GM21360 (cell line): ENCODE data around the gene CEND1.

Experiments
- ATAC-seq: cut with Tn5 transposase; IDR thresholded peaks from one replicate; pipeline ENCODE4 v1.9.1; 2021; ENCODE audit warnings: mild to moderate bottlenecking, moderate library complexity; ENCODE audit not compliant: unreplicated experiment

Gene CEND1

DNA sequence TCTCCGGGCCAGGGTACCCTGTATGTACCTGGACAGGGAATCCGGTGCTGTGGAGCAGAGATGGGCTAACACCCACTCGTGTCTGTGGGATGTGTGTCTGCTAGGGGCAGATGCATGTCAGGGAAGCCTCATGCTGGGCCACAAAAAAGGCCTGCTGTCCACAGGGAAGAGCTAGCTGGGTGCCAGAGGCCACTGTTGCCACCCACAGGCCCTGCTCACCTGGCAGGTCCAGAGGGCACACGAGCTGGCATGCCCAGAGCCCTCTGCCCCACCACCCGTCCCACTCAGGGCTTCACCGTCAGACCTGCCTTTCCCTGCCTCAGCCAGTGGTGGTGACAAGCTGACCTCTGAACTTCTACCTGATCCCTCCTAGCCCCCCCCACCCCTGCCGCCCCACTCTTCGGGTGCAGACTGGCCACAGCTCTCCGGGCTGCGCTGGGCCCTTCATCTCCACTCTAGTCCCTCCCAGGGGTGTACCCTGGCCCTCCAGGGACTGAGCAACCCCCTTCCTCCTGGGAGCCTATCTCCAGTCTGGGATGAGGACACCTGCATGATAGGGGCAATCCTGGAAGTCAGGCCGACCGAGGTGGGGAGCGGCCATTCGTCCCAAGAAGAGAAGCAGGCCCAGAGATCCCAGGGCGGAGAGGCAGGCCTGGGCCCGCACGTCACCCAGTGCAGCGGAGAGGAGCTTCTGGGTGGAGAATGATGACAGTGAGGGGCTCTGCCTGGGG, 6.8 kb upstream of the CEND1 start:
- no peak for ATAC-seq

DNA sequence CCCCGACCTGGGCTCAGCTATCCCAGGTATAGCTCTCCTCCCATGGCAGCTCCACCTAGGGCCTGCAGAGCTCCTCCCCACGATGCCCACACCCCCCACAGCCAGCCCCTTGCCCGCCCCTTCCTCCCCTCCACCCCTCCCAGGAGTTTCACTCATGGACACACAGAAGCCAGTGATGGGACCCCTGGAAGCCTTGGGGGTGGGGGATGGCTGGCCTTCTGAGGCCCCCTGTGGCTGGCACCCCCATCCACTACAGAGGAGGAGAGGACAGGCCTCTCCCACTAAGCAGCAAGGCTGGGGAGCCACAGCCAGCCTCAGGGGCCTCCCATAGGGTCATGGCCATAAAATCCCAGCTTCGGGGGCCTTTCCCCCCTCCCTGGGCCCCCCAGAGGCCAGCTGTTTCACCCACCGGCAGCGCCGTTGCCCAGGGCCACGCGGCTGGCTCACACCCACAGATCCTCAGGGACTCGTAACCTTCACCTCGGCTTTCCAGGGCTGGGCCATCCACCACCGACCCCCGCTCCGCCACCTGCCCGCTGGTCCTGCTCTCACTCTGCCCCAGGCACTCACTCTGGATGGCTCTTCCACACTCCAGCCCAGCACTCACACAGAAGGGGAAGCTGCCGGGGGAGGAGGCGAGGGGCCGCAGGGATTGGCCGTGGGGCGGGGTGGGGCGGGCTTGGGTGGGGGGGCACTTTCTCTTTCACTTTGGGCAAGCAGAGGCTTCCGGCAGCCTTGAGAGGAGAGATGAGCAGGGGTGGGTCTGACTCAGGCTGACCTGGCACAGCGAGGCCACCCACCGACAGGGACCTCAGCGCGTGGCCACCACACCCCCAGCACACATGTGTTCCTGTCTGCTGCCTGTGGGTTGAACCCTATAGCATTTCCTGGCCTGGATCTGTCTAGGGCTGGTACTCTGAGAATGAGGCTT, 6.0 kb upstream of the CEND1 start:
- no peak for ATAC-seq

DNA sequence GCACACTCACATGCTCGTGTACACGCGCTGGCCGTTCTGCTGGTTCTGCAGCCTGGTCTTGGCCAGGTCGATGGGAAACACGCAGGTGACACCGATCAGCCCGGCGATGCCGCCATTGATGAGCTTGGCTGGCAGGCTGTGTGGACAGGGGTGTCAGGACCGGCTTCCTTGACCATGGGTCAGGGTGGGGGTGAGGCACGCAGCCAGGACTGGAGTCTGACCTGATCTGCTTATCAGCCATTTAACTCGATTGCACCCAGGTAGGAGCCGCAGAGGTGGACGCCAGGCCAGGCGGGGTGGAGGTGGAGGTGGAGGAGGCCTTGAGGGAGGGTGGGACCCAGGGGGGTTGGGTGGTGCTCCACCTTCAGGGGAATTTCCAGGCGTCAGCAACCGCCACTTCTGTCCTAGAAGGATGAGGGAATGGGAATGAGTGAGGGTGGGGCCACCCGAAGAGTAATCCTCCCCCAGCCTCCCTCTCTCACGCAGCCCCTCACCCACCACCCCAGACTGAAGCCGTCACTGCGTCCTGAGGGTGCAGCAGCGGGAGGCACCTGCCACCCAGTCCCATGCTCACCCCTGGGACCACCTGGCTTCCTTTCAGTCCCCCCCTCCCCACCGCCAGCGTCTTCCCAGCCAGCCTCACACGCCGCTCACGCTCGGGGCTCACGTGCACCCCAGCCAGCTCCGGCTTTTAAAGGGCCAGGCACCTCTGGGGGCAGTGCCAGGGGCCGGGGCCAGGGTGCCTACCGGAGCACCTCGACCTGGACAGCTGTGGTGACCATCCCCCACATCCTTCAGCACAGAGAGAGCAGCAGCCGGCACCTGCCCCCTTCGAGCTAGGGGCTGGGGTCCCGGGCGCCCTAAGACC, 5.1 kb upstream of the CEND1 start:
- no peak for ATAC-seq

DNA sequence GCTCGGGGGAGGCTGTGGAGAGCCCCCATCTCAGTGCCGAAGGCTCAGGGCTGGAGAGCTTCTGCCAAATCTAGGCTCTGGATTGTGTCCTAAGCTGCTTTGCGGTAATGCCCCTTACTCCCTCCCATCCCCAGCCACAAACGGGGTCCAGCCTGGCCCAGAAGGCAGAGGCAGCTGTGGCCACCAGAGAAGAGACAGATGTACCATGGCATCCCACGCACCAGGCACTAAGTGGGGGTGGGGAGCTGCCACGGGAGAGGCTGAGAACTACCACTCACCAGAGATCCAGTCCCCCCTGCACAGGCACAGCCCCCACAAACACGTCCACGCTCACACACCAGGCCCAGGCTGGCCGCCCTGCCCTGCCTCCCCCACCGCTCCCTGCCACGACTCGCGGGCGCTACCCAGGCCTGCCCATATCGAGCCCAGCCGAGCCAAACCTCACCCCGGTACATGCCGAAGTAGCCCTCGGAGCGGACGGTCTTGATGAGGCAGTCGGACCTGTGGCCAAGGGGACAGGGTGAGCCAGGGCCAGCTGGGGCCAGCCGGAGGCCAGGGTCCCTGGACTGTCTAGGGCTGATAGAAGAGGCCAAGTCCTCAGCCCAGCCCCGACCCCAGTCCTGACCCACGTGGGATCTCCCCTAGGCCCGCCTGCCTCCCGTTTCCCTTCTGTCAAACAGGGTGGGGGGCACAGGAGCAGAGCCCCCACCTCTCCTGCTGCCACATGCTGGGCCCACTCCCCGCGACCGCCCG, 4.3 kb upstream of the CEND1 start:
- no peak for ATAC-seq

DNA sequence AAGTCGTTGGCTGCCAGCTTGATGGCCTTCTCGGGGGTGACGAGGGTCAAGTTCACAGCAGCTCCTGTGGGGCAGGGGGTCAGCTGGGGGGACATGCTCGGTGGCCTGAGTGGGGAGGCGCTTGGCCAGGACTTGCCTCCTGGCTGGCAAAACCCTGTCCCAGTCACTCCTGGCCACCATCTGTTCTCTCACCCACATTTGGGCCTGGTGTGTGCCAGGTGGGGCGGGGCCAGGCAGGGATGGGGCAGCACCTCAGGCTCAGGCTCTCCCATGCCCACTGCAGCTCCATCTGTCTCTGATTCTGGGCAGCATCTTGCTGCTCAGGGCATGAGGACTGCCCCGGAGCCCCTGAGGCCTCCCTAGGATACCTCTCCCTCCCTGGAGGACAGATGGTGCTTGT, 3.7 kb upstream of the CEND1 start:
- no peak for ATAC-seq

DNA sequence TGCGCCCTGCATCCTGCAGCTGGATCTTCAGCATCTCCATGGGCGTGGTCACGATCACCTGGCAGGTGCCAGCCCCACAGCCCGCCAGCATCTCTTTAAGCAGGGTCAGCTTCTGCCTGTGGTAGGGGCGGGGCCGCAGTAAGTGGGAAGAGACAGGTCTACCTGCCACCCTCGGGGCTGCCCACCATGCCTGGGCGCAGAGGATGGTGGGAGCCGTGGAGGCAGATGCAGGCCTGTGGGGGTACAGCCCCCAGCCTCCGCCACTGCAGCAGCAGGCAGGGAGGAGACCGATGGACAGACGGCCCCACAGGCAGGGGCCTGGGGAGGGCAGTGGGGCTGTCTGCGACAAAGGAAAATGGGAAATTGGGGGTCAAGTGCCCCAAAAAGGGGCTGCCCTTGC, 3.0 kb upstream of the CEND1 start:
- ATAC-seq, result no peak

DNA sequence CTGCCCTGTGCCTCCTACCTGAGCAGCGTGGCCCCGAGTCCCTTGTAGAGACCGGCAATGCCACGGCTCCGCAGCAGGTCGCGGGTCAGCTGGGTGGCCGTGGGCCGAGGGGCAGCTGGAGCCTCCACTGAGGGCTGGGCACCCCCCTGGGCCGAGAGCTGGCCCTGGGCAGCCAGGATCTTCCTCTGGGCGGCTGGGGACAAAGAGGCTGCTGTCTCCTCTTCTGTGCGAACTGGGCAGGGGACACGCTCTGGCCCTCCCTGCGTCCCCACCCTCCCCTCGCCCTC, 2.6 kb upstream of the CEND1 start:
- no peak for ATAC-seq

DNA sequence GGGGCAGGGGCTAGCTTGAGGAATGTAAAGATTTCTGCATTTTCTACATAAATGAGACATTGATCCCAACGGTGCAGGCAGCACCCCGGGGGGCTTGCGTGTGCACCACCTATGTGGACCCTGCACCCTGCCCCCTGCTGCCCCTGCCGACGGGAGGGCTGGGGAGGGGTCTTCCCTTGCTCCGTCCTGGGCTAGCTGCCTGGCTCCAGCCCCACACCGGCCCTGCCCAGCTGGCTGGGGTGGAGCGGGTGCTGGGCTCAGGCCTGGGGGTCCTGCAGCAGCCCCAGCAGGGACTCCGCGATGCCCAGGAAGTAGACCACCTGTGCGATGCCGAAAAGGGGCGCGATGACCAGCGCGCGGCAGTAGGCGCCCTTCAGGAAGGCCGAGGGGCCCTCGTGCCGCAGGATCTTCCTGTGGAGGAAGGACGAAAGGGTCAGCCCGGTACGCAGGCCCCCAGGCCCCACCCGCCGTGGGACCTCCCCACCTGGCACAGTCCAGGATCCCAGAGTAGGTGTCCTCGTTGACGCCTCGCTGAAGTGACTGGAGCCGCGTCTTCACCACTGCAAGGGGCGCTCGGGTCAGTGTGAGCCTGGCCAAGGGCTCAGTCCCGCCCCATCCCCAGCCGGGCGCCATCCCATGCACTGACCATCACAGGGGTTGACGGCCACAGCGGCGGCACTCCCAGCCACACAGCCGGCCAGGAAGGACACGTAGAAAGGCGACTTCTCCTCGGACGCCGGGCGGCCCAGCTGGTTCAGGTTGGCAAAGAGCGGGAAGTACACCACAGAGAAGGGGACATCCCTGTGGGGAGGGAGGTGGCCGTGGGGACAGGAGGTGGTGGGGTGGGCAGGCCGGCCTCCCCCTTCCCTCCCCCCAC, 2.0 kb upstream of the CEND1 start:
- ATAC-seq, result no peak

DNA sequence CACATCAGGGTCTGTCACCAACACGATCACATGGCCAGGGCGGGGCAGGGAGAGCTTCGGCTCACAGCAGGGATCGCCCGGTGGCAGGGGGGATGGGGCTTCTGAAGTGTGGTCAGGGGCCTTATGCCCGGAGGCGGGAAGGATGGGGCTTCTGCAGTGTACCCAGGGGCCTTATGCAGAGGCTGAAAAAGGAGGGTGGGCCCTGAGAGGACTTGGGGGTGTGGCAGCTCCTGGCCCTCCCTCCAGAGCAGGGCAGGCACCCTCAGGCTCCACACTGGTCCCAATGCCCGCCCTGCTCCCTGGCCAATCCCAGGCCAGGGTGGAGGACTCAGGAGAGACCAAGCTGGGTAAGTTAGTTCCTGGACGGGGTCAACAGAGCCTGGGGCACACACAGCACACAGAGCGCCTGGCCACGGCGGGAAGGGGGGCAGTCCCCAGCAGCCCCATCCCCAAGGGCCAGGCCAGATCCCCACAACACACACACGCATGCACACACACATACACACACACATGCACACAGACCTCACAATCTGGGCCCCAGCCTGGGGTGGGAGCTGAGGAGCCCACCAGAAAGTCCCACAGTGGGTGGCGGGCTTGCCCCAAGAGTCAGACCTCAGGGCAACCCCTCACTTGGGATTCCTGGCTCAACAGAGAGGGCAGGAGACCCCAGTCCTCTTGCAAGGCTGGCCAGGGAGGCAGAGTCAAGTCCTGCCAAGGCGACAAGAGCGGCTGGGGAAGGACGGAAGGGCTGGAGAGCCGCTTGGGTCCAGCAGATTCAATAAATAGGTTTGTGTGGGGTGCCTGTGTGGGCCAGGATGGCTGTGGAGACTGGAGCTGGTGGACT, 1.1 kb upstream of the CEND1 start:
- ATAC-seq, result no peak

DNA sequence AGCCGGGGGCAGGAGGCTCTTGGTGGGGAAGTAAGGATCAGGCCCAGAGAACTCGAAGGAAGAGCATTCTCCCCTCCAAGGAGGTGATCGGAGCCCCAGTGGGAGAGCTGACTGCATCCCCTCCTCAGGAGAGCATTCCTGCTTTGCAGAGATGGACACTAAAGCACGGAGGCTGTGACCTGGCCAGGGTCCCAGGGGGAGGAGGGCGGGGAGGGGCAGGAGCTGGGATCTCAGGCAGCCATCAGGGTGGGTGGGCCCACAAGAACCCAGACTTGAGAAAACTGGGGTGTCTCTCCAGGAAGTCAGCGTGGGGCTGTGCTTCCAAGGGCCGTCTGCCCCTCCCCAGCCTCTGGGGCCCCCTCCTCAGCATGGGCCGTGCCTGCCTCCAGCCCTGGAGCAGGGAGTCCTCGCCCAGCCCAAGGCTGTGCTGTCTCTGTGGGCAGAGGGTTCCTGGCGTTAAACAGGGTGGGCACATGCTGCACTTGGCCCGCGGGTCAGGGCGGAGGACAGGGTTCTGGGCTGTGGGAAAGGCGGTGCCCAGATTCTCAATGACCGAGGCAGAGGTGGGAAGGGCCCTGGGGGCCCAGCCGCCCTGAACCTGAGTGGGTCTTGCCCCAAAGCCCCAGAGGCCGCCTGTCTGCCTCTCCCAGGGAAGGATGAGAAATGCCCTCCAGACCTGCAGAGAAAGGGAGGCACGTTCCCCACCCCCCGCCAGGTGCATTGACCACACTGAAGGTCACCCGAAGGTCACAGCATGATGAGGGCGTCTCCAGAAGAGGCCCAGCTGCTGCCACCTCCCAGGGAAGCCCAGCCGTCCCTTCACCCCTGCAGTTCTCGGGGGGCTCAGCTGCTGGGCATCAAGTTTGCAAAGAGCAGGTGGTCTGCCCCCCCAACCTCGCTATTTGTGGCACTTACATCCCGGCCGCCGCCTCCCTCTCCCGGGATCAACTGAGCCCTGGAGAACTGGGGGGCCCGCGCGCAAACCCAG, 643 bp downstream of the CEND1 start:
- ATAC-seq, result no peak

DNA sequence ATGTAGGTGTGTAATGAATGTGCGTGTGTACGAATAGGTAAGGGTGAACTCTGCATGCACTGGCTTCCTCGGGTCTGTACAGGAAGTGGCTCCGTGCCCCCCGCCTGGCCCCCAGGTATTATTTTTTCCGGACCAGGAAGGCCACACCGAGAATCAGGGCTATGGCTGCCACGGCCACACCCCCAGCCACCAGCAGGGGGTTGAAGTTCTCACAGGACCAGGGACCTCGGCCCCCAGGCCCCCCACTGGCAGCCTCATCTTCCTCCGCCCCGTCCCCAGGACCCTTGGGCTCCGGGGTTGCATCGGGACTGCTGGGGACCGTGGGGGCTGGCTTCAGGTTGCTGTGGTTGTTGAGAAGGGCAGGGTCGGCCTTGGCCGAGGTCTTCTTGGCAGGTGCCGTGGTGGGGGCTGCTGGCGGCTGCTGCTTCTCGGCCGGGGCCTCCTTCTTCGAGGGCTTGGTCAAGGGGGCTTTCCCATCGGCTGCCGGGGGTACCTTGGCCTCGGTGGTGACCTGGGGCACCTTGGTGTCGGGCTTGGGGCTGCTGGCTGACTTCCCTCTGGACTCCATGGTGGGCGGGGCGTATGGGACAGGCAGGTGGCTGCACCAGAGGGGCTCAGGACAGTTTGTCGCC, 1.8 kb downstream of the CEND1 start:
- no peak for ATAC-seq

DNA sequence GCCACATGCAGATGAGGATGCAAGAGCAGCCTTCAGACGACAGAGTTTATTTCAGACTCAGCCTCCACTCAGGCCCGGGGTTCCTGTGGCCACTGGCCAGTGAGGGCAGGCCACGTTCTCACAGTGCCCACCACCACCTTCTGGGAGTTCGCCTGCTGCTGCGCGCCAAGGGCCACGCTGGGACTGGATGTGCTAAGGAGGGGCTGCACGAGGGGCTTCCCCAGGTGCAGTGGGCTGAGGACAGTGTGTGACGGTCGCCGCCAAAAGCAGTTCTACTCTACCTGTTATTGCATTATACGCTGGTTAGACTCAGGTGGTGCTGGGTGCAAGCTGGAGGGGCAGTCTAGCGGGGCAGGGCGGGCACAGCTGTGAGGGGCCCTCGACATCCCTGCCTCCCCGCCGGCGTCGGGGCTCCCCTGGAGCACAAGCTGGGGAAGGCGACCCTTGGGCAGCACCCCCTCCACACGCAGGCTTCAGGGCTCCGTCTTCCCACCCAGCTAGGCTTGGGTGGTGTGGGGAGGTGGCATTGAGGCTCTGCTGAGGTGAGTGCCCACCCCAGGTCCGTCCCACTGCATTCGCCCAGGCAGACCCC, 2.7 kb downstream of the CEND1 start:
- no peak for ATAC-seq

DNA sequence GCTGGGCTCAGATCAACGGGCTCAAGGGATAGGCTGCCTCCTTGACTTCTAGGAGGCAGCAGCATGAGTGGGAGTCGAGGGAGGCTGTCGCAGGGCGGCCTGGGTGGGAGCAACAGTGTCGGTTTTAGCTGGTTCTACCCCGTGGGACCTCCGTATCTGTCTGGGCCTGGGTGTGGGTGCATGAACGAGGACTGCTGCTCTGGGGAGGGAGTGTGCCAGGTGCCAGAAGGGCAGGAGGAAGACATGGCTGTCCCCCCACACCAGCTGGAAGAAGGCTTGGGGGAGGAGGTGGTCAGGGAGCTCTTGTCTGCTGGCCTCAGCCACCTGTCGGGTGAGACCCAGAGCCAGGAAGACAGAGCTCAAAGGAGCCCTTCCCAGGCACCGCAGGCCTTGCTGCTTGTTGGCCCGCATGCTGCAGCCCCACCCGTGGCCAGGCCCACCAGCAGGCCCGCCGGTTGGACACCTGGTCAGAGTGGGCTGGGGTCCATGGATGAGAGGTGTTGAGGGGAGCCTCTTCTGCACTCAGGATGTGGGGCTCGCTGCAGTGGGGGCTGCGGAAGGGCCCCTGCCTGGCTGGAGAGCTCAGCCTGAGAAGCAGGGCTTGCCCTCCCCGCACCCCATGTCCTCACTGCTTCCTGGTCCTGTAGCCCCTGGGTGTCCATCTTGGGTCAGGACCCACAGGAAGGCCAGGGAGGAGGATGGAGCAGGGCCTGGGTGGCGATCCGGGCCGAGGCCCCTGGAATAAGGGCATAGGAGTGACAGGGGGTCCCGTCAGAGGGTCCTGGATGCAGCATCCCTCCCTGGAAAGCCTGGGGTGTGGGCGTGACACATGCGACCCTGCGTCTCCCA, 3.4 kb downstream of the CEND1 start:
- ATAC-seq, result no peak

DNA sequence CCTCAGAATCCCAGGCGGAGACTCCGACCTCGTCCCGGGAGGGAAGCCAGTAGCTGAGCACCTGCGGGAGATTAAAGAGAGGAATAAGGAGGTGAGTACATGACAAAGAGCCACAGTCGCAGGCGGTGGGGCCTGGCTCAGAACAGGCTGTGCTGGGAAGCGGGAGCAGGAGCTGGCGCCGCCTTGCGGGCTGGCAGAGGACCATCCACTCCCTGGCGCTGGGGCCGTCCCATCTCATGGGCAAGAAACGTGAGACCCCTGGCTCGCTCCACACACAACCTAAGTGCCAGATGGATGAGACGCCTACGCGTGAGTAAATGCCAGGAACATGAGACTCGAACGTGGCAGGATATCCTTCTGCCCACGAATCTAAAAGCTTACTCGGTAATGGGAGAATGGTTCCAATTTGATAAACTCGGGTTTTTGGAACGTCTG, 6.3 kb downstream of the CEND1 start:
- no peak for ATAC-seq

DNA sequence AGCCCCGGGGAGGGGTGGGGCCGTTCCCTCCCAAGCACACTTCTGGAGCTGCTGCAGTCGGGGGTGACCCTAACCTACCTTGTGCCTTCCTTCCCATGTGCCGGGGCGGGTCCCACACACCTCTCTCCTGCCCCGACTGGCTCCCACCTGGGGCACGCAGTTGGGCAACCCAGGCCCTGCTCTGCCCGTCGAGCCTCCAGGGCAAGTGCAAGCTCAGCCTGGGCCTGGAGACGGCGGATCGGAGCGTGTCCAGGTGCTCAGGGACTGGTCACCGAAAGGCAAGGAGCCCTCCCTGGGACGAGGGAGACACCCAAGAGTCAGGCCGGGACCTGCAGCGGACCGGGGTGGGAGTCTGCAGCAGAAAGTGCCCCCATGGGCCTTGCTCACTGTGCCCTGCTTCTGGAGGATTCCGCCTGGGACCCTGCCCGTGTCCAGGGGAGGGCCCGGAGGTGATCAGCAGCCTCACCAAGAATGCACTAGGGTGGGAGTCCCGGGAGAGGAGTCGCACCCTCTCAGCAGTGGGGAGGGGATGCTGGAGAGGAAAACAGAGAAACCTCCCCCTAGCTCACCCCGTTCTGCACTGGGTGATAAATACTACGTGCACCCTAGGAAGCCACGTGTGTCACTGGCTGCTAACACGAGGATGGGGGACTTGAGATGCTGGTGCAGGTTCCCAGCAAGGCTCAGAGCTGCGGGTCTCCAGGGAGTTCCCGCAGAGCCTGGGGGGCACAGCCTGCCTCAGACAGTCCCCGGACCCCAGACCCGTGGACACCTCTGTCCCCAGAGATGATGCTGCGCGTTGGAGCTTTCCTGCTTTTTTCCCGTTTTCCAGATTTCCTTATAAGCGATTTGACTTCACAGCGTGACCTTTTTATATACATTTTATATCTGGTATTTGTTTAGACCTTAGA, 7.4 kb downstream of the CEND1 start:
- no peak for ATAC-seq
